NCI-H82 (cell line): ENCODE data around the gene DNM2.
A peak's percentile ranks its signal among the peaks of the same experiment; 100 is the strongest.

ENCODE experiments used
- DNase-seq: peaks from one replicate; lab custom pipeline; 2025; lab: John Stamatoyannopoulos, UW

DNM2 gene

DNA sequence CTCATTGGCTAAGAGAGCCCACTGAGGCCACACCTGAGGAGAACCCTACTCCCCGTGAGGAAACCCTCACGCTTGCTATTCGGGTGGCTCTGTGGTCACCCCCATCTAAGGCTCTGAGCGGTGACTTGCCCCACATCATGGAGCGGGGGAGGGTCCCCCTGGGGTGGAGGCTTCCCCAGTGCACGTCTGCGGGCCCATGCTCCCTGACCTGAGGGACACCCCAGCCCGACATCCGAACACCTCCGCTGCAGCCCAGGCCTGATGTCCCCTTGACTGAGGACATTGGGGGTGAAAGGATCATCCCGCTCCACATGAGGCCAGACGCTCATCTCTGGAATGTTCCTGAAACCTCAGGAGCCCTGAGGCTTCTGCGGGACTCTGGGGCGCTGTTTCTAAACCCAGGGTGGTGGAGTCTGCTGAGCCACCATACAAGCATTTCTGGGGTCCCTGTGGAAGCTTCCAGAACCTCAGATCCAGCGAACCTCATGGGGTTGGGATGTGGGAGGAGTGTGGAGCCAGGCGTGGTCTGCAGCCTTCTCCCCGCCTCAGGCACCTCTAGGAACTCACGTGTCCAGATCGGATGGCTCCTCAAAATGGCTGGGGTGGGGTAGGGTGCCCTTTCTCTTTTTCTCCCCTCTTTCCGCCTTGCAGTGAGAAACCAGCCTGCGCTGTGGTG is 98.2 kb downstream of the DNM2 start:
- no peak for DNase-seq

DNA sequence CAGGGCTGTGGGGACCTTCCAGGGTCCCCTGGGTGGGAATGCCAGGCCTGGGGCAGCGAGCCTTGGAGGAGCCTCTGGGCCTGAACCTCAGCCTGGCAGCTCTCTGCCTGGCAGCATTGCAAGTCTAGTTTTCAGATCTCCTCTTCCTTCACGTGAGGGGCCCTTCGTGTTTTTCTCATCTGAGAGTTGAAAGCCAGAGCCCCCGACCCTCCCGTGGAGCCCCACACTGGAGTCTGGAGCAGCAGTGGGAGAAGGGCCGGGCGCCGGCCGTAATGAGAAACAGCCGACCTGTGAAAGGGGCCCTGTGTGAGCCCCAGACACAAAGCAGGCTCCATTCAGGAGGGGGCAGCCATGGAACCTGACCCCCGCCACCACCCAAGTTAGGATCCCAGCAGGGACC is 98.8 kb downstream of the DNM2 start:
- DNase-seq = no peak

DNA sequence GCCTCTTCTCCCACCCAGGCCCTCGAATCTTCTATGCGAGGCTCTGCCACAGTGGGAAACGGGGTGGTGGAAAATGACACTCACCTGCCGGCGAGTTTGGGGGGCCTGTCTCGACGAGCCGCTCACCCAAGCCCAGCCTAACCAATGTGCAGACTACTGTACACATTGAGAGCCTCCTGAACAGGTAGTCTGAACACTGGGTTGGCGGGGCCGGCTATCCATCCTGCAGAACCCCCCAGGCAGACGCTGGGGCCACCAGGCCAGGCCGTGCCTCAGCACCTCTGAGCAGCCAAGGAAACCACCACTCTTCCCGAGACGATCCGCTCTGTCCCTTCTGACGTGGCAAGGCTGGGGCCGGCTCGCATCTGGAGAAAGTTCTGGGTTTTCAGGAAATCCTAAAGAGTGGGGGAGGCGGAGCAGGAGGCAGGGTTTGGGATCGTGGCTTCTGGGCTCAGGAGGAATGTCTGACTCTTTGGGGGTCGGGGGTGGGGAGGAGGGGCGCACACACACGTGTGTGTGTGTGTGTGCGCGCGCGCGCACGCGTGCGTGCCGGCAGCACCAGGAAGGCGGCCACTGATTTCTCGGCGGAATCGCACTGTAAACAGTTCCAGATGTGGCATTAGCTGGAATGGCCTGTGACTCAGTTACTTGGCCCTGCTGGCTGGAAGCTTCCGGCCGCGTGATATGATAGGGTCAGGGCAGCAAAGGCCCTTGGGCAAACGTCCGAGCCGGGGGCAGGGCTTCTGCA is 99.6 kb downstream of the DNM2 start:
- no peak for DNase-seq

DNA sequence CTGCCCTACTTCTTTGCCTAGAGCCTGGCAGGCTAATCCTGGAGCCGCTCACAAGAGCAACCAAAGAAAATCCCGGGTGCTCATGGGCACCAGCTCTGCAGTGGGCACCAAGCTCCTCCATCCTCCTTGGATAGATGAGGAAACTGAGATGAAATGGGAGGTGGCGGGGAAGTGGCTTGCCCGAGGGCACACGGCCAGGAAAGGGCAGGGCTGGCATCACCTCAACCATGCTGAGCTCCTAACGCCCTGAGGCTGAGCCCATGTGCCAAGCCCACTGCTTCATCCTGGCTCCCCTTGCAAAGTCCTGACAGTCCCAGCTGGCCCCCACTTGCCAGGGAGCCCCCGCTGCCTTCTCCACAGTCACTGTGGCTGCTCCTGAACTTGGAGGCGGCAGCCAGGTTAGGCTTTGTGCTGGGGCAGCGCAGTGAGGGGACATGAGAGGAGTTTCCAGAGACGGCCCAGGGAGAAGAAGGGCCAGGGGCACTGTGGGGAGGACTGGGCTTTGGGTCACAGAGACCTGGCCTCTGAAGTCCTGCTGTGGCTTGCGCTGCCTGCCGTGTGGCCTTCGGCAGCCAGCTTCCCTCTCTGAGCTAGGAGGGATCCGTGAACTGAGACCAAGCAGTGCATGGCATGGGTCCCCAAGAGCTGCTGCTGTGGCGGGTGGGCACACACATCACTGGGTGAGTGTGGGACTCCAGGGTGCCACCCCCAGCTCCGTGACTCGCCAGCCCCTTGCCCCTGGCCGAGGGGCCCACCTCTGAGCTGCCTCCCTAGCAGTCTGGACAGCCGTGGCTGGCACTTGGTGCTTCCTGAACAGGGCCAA is 100.6 kb downstream of the DNM2 start:
- DNase-seq = no peak

DNA sequence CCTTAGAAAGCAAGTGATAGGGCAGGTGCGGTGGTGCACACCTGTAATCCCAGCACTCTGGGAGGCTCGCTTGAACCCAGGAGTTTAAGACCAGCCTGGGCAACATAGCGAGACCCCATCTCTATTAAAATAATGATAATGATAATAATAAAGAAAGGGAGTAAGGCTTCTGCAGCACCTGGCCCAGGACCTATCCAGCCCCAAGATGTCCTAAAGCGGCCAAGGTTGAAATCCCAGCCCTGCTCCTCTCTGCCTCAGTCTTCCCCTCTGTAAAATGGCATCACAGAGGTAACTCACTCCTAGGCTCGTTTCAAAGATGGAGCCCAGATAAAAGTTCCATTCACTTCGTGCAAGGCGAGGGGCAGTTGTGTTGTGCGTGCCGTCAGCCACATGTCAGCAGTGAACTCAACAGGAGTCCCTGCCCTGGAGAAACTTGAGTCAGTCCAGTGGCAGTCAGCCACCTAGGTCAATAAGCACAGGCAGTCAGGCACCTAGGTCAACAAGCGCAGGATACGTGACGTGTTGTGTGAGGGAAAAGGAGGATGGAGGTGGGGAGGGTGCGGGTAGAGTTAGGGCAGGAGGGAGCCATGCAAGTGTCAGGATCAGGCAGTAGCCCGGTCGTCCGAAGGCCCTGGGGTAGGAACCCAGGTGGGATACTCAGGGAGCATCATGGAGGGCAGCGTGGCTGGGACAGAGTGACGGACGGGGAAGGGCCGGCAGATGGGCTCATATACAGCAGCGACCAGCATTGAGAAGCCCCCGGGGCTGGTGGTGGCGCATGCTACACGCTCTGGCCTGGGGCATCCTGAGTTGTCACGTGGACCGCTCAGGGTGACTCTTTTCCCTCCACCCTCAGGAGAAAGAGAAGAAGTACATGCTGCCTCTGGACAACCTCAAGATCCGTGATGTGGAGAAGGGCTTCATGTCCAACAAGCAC is 101.5 kb downstream of the DNM2 start:
- no peak for DNase-seq

DNA sequence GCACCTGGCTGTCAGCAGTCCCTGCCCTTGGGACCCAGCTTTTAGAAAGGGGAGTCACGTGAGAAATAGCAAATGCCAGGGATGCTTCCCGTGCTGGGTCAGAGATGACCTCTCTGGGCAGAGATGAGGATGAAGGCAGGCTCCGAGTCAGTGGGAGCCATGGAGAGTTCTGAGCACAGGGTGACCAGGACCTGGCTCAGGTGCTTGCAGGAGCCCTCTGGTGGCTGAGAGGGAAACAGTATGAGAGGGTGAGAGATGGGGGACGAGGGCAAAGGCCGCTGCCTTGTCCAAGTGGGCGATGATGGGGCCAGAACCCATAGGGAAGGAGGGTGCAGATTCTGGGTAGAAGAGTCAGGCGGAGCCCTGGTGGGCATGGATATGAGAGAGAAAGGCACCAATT is 102.3 kb downstream of the DNM2 start:
- DNase-seq = peak; percentile 7

DNA sequence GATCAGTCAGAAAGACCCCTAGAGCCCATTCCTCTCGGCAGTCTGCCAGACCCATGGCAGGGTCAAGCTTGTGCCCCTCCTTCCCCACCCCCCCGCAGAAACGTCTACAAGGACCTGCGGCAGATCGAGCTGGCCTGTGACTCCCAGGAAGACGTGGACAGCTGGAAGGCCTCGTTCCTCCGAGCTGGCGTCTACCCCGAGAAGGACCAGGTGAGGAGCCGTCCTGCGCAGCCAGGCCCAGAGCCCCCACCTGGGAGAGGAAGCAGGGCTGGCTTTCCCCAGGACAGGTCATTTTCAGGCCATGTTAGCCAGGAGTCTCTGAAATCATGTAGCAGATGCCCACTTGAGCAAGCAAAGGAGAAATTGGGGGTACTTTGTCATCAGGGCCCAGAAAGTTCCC is 105.8 kb downstream of the DNM2 start:
- DNase-seq = no peak

DNA sequence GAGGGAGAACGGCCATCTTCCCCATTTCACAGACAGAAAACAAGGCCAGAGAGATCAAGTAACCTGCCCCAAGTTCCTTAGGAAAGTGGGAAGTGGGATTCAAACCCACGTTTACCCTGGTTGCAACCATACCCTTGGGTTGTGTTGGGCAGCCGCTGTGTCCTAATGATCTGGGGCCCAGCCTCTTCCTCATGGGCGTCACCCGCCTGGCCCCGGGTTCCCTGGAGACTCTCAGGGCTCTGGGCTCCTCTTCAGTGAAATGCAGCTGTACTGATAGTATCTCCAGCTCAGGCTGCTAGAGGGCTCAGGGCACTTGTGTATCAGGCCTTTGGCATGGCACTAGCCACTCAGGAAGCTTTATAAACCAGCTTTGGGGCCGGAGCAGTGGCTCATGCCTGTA is 108.4 kb downstream of the DNM2 start:
- no peak for DNase-seq

DNA sequence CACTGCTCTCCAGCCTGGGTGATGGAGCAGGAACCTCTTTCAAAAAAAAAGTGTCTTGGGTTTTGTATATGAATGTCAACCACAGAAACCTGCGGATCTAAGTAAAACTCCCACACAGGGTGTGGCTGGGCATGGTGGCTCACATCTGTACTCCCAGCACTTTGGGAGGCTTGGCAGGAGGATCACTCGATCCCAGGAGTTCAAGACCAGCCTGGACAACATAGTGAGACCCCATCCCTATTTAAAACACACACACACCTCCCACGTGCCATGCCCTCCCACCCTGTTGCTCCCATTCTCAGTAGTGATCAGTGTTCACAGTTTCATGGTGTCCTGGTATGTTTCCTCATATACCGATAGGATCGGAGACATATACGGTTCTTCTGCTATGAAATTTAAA is 109.0 kb downstream of the DNM2 start:
- no peak for DNase-seq

DNA sequence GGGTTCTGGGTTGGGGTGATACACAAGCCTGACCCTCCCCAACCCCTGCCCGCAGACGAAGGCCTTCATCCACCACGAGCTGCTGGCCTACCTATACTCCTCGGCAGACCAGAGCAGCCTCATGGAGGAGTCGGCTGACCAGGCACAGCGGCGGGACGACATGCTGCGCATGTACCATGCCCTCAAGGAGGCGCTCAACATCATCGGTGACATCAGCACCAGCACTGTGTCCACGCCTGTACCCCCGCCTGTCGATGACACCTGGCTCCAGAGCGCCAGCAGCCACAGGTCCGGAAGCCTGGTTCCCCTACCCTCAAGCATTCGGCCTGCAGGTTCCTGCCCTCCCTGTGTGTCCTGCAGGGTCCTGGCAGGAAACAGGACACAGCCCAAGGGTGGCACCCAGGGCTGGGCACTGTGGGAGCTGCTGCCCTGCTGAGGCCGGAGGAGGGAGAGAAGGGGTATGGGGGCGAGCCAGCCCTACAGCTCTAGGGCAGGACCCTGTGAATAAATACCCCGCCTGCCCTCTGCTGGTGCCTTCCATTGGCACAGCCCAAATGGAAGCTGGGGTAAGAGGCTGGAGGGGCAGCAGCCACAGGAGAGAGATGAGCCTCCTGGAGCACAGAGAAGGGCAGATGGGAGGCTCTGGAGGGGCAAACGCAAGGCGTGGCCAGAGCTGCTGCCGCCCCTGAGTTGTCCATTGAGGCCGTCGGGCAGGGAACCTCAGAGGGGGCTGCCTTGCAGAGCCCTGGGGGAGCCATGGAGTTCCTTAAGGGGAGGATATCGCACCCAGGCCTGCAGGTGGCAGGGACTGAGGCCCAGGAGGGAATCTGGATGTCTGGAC is 111.3 kb downstream of the DNM2 start:
- peak; percentile 33 for DNase-seq

DNA sequence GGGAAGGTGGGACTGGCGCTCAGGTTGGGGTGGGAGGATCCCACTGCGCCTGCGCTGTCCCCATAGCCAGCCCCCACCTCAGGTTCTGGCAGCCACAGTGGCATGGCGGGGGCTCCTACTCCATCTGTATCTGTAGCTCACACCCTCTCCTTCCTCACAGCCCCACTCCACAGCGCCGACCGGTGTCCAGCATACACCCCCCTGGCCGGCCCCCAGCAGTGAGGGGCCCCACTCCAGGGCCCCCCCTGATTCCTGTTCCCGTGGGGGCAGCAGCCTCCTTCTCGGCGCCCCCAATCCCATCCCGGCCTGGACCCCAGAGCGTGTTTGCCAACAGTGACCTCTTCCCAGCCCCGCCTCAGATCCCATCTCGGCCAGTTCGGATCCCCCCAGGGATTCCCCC is 112.1 kb downstream of the DNM2 start:
- no peak for DNase-seq

DNA sequence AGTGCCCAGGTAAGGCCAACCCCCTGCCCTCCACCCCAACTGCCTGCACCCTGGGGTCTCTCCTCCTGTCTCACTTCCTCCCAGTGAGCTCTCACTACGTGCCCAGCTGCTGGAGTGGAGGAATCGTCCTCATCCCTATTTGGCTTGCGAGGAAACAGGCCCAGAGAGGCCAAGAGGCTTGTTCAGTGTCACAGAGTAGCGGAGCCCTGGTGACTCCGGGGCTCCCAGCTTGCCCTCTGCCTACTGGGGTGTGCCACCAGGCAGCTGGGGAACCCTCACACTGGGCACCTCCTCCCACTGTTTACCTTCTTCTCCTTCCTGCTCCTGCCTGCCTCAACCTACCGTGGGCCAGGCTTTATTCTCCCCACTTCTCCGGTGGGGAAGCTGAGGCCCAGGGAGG is 112.5 kb downstream of the DNM2 start:
- no peak for DNase-seq

DNA sequence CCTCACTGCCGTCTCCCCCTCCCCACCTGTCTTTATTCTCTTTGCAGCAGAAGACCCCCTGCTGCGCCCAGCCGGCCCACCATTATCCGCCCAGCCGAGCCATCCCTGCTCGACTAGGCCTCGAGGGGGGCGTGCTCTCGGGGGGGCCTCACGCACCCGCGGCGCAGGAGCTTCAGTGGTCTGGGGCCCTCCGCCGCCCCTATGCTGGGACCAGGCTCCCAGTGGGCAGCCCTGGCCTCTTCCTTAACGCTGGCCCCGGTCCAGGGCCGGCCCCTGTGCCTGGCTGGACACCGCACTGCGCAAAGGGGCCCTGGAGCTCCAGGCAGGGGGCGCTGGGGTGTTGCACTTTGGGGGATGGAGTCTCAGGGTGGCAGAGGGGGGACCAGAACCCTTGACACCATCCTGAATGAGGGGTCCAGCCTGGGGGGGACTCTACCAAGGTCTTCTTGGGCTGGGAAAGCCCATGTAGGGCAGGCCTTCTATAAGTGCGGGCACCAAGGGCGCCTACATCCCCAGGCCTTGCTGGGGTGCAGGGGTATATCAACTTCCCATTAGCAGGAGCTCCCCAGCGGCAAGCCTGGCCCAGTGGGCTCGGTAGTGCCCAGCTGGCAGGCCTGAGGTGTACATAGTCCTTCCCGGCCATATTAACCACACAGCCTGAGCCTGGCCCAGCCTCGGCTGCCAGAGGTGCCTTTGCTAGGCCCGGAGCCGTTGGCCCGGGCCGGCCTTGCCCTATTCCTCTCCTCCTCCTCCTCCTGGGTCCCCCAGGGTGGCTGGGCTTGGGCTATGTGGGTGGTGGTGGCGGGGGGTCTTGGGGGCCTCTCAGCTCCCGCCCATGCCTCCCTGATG is 113.3 kb downstream of the DNM2 start:
- DNase-seq = no peak

DNA sequence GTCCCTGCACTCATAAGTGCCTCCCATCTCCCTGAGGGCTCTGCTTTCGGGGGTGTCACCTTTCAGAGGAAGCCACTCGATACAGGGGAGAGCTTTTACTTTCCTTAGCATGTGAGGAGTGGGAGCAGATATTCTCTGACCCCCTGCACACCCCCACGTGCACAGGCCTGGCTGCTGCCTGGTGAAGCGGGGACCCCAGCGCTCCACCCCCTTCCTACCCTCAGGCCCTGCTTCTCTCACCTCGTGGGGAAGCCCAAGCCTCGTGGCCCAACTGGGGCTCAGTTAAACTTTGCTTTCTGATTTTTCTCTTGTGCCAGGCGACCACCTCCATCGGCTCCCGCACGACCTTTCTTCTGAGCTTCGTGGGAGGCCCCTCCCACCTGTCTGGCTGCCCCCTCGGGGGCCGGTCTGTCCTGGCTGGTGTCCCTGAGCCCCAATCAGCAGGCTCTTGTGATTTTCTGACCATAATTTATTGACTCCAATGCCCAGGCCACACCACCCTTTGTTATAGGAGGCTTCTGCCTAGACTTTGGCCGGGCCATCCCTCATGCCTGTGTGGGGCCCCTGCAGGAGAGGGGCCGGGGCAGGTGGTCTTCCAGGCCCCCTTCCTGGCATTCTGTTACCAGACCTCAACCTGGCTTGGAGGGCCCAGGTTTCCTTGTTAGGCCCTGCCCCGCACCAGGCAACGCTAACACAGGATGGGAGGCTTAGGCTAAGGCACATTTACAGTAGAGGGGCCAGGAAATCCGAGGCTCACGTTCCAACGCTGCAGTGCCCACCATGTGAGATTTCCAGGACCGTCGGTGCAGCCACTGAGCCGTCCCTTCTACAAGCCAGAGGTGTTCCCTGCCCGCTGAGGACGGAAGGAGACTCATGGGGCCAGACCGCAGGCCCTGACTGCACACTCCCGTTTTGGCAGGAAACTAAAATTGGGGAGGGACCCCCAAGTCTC is 114.4 kb downstream of the DNM2 start:
- no peak for DNase-seq

DNA sequence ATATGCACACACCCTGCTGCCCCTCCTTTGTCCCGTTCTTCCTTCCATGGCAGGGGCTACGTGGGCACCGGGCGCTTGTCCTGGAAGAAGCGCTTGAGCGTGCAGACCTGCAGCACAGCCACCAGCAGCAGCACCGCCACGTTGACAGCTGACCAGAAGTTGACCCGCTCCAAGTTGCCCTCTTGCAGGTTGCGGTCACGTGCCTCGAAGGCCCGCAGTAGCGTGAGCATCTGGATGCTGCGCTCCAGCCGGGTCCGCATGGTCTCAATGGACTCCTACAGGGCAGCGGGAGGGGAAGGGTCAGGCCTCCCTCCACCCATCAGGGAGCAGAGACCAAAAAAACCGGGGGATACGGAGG is 115.0 kb downstream of the DNM2 start:
- no peak for DNase-seq

DNA sequence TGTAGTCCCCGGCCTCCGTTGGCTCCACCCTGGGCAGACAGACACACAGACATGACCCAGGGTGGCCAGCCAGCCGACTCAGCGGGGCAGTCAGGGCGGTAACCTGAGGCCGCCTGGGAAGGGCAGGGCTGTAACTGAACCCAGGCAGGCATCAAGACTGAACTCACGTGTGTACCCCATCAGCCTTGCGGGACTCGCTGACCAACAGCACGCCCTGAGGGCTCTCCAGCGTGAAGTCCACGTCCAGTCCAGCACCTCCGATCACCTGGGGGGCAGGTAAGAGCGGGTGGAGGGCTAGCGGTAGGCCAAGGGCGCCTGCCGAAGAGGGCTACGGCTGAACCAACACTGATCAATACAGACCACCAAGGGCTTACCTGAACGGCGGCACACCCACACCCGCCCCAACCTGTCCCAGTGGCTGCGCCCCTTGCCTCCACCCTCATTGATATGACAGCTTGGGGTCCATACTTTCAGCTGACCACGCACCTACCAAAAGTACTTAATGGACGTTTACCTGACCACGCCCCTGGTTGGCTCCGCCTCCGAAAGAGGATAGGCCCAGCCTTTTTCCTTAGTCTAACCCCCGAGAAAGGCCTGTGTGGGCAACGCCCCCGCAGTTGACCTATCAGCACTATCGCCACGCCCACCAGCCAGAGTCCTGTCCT is 117.3 kb downstream of the DNM2 start:
- DNase-seq = no peak

DNA sequence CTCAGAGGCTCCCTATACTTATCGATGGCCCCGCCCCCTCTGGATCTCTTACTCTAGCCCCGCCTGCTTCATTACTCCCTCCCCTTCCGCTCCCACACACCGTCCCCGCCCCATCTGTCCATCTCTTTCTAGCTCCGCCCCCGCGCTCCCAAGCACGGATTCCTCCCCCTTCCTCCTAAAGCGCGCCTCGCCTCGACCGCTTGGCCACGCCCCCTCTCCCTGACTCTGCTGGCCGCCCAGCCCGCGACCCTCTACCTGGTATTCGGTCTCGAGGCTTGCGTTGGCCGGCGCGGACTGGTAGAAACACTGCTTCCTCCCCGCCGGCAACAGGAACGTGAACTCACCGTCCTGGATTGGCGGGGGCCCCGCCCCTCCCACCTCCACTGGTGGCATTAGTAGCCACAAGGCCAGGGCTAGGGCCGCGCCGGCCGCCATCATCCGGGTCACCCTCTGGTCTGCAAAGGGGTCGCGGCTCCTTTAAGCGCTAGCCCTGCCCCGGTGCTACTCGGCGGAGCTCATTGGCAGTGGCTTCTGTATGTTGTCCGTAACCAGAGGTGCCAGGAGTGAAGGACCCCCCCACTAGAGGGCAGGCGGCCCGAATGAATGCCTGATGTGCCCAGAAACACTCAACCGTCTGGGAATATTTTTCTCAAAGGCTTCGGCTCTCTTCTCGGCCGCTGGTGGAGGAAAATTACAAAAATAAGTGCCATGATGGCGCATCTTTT is 118.0 kb downstream of the DNM2 start, which contains the start of gene TMED1:
Gene TMED1, minus strand, starts transcription at position 459 of the 725 bp plus-strand sequence. Its CDS starts 21 bp downstream, at position 438.
- peak; percentile 100 for DNase-seq
